ENCODE measurements around the gene DACH1.

- TF ChIP-seq CTCF (IDR thresholded peaks at IDR 0.05; ENCODE audit: low read depth, low read length): no peak
- TF ChIP-seq POLR2A (IDR thresholded peaks at IDR 0.05; ENCODE audit: extremely low read depth, insufficient read length): no peak
Observed at GRCh38 chr13:71801165-71801760, 65.7 kb downstream of the DACH1 start.

Data from NB4 (cell line).